Stimulated activated naive CD8-positive, alpha-beta T cell treated with anti-CD3 and anti-CD28 coated beads, Interleukin-15, Interleukin-2, amounts not matched to agents 100 U/mL and 50 U/mL, for 24 hours (primary cell): ENCODE results near the gene GAST.
"Not testable (repeated sequence)": the region's sequence is repeated elsewhere in the genome, so short reads cannot be mapped to it uniquely, and the experiment has no call there.

Experiments used
- ATAC-seq: fragments of 150-1000 bp; cut with Tn5 transposase; one replicate; pipeline ENCODE4 v1.10.0; 2021
- DNase-seq: peaks from one replicate; pipeline ENCODE4 v3.0.0; 2021

GAST gene

GRCh38 chr17:41683441-41684007 lies 28.6 kb upstream of the GAST start:
- ATAC-seq, result no peak

GRCh38 chr17:41684035-41684434 lies 28.1 kb upstream of the GAST start:
- no peak for DNase-seq
- ATAC-seq, result no peak

More at GRCh38 chr17:41683441-41684007, 28.6 kb upstream of the GAST start:
- no peak for DNase-seq

GRCh38 chr17:41685753-41686152 lies 26.4 kb upstream of the GAST start:
- not testable (repeated sequence) for ATAC-seq, DNase-seq

- DNase-seq (no peak), ATAC-seq (no peak)
Measured at GRCh38 chr17:41686281-41686680, 25.9 kb upstream of the GAST start.

- peak; percentile 70 for DNase-seq
- no peak for ATAC-seq
Measured at GRCh38 chr17:41687828-41688640, 24.1 kb upstream of the GAST start.

GRCh38 chr17:41688641-41689496 lies 23.3 kb upstream of the GAST start, which contains the start of gene EIF1:
Gene EIF1, plus strand, starts transcription at chr17:41688885. Its CDS starts 154 bp downstream, at chr17:41689039.
- peak; percentile 100 for DNase-seq
- ATAC-seq, result peak; percentile 80

GRCh38 chr17:41689497-41690299 lies 22.4 kb upstream of the GAST start:
- peak; percentile 68 for DNase-seq
- no peak for ATAC-seq

GRCh38 chr17:41690497-41690896 lies 21.6 kb upstream of the GAST start:
- no peak for DNase-seq

GRCh38 chr17:41691031-41691777 lies 20.9 kb upstream of the GAST start:
- DNase-seq (no peak), ATAC-seq (no peak)

More at GRCh38 chr17:41690497-41690896, 21.6 kb upstream of the GAST start:
- no peak for ATAC-seq

- no peak for DNase-seq
Measured at GRCh38 chr17:41692722-41693521, 19.2 kb upstream of the GAST start.

GRCh38 chr17:41695134-41695661 lies 16.9 kb upstream of the GAST start:
- no peak for DNase-seq
- ATAC-seq, result no peak

More at GRCh38 chr17:41692722-41693521, 19.2 kb upstream of the GAST start:
- no peak for ATAC-seq

GRCh38 chr17:41695954-41696757 lies 16.0 kb upstream of the GAST start:
- ATAC-seq (no peak), DNase-seq (peak; percentile 85)

- DNase-seq, result no peak
- no peak for ATAC-seq
Measured at GRCh38 chr17:41697122-41697962, 14.8 kb upstream of the GAST start.

- not testable (repeated sequence) for DNase-seq, ATAC-seq
Measured at GRCh38 chr17:41700843-41701242, 11.3 kb upstream of the GAST start.

GRCh38 chr17:41702712-41703111 lies 9.4 kb upstream of the GAST start:
- ATAC-seq, result no peak
- DNase-seq, result no peak

GRCh38 chr17:41705271-41705991 lies 6.7 kb upstream of the GAST start:
- ATAC-seq (no peak), DNase-seq (no peak)
